Dermis microvascular lymphatic vessel endothelial cell (primary cell): ENCODE measurements around the gene NFASC. TPM values are rescaled to one million over a fixed set of nuclear protein-coding genes. Genes with fewer than 3 reads are reported as not detected.

Experiments used
- DNase-seq, 2 donors: peaks; one replicate each; pipeline versions ENCODE4 v3.0.0 to v3.0.0-alpha.2; 2010; ENCODE audit warnings: low read depth in 2 of 2
- total RNA-seq: library from RNA; depleted of rRNA; stranded (reverse); fragments of >200 nt; gene quantifications from 2 replicates; pipeline ENCODE4 v1.2.1, GENCODE V29; 2014

NFASC gene
- total RNA-seq, 1 donor from 2014 or later = under 0.01 TPM

- DNase-seq = no peak
These were observed 108.6 kb downstream of the NFASC start for GRCh38 chr1:204979306-204979705.

DNA sequence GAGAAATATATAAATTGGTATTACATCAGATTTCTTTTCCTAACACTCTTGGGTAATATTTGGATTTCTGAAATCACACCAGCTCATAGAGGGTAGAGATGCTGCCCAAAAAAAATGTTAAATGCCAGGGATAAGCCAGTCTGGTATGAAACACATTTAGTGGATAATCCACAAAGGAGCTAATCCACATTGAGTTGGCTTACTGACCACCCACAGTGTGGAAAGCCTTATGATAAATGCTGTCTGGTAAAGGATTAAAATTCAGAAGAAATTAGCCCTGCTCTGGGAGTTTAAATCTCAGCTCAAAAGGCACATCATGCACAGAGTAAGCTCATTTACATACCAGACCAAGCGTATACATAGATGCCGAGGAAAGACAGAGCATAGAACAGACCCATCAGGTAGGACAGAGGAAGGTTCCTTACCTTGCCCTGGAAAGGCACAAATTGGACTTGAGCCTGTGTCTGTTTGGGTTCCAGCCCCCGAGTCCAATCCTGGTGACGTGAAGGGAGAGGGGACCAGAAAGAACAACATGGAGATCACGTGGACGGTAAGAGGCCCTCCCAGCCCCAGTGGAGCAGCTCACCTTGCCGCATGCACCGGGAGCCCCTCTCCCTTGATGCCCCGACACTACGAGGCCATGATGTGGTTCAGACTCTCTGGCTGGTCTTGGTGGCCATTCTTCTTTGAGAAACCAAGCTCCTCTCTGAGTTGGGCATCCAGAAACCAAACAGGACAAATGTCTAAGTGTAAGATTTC lies 109.4 kb downstream of the NFASC start:
- DNase-seq = no peak

DNA sequence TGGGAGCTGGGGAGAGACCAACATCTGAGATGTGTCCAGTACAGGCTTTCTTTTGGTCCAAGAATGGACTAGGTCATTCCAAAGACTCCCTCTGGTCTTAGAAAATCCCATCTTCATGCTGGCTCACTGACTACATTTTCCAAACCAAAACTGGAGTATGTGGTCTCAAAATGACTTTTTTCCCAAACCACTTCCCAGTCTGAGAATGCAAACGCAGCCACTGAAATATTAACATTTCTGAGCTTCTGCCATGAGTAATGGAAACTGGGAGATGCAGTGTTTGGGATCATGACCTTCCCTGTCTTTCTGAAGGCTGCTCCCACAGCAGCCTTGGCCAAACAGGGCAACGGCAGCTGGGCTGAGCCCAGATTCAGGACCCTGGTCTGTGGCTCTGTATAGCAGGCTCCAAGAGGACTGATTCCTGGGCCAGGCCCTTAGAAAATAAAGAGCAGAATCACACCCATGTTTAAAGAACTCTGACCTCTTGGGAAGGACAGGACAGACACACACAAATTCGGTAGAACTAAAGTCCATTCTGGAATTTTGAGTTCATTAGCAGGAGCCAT lies 110.3 kb downstream of the NFASC start:
- no peak for DNase-seq

DNA sequence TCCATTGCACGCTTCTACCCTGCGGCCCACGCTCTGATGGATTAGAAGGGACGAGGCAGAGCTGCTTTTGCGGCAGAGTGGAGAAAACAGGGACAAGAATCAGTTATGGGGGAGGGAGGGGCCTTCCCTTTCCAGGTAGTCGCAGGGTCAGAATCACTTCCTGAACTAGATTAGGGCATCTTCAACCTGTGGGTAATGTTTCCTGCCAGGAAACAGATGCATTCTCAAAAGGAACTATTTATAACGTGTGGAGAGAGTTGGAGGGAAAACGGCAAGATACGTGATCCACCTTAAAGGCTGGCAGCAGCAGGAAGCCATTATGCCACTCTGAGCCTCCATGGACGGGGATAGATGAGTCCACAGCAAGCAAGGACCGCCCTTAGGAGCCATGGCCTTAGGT lies 112.5 kb downstream of the NFASC start:
- DNase-seq = peak in 1 of 2 donors; percentile 24

GRCh38 chr1:204983881-204984280 lies 113.2 kb downstream of the NFASC start:
- no peak for DNase-seq

DNA sequence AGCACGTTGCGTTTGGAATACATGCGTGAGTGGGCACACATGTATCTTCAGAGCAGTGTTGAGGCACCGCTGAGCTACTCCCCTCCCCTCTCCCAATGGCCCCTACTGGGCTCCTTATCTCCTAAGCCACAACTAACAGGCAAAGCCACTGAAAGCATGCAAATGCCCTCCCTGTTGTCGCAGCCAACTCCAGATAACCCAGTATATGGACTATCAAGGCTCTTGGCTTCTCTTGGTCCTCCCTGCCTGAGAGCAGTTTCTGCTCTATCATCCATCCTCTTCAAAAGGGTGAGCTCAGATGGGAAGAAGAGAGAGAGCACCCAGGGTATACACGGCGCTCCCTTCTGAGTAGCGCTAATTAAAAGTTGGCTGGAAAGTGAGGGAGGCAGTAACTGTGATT lies 113.8 kb downstream of the NFASC start:
- DNase-seq = no peak

DNA sequence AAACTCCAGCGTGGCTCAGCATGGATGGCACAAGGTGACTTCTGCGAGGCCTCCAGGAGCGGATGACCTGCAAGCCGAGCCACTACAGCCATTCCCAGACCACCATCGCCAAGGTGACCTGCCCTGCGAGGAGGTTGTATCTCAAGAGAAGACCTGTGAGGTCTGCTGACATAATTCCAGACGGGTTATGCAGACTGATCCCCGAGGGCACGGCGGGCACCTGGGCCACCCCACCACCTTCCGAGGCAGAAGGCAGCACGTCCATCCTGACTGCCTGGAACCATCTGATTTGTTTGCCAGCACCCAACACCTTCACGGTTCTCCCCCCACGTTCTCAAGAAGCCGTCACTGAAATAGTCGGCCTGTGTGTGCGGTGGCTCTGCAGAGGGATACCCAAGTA lies 115.5 kb downstream of the NFASC start:
- no peak for DNase-seq

GRCh38 chr1:204987689-204988088 lies 117.0 kb downstream of the NFASC start:
- no peak for DNase-seq

DNA sequence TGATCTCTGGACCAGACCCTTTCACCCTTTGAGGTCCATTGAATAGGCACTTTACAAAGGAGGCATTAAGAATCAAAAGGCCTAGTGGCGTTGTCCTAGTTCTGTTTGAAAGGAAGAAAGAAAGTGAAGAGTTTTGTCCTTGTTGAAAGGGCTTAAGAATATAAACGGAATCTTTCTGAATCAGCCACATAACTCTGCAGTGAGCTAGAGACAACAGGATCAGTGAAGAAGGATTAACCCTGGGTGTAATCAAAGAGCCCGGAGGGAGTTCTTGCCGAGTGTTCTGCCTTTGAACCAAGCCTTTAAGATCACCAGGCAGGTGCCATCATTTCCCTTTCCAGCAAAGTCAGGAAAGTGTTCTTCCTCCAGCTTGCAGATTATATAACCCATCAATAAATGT lies 117.5 kb downstream of the NFASC start:
- DNase-seq = no peak

DNA sequence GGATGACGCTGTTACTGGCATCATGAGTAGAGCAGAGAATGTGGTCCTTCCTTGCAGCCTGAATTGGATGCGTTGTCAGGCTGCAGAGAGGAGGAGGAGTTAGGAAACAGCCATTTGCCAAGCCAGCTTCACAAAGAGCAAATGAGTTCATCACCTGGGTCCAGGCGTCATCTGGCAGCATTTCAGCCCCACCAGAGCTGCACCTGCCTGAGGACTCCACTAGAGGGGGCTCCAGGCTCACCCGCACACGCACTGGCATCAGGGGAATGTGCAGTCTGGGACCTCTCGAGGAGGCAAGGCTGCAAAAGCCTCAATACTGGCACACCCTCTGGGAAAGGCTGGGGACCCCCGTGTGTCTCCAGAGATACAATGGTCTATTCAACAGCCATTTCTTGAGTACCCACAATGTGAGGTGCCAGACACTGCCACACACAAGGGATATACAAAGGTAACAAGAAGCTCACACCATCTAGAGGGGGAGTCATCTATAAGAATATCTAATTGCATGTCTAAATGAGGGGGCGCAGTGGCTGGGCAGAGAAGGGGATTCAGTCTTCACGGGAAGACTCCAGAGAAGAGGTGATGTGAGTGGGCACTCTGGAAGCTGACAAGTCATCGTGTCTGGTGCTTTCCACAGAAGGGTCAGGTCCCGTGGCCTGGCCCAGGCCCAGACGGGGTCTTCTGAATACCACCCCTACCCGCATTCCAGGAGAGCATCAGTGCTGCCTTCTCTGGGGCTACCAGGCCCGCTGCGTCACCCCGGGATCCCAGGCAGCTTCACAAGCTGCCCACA lies 118.8 kb downstream of the NFASC start:
- peak; percentile 50 to 70 for DNase-seq

DNA sequence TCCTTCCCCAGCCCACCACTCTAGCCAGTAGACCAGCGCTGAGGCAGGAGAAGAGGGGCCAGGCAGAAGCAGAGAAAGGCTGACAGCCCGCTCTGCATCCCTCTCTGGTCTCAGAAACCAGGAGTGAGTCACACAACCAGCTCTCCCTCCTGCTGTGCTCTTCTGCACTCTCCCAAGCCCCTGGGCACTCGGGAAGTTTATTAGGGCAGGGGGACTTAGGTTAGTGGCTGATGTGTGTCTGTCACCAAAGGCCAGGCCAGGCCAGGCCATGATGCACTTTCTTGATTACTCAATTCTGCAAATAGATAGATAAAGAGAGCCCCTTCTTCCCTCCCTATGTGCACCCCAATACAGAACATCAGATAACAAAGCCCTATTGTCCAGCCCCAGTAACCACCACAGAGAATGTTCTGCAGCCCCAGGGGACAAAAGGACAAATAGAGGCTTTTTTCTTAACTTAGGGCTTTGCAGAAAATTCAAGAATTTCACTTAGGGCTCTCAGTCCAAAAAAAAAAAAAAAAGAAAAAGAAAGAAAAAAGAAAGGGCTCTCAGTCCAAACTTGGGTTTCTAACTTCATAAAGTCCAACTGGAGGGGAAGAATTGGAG lies 119.5 kb downstream of the NFASC start:
- DNase-seq = no peak

- no peak for DNase-seq
These were observed 120.2 kb downstream of the NFASC start for GRCh38 chr1:204990721-204991341.

DNA sequence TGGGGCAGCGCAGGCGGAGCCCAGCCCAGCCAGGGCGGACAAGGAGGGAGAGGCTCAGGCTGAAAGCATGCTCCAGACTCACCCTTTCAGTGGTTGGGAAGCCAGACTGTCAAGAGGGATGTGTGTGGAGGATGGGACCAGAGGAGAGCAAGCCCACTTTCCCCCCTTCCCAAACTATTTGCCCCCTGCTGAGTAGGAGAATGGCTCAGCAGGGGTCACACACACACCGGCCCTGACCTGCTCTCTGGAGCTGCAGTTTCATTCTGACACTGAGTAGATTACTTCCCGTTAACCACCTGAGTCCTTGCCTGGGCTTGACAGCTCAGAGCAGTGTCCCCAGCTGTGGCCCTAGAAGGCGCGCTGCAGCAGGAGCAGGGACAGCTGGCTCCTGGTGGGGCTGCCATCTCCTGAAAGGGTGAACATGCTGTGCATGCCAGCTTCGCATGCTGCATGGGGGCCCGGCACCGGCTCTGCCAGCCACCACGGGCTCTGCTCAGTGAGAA lies 120.7 kb downstream of the NFASC start:
- no peak for DNase-seq

DNA sequence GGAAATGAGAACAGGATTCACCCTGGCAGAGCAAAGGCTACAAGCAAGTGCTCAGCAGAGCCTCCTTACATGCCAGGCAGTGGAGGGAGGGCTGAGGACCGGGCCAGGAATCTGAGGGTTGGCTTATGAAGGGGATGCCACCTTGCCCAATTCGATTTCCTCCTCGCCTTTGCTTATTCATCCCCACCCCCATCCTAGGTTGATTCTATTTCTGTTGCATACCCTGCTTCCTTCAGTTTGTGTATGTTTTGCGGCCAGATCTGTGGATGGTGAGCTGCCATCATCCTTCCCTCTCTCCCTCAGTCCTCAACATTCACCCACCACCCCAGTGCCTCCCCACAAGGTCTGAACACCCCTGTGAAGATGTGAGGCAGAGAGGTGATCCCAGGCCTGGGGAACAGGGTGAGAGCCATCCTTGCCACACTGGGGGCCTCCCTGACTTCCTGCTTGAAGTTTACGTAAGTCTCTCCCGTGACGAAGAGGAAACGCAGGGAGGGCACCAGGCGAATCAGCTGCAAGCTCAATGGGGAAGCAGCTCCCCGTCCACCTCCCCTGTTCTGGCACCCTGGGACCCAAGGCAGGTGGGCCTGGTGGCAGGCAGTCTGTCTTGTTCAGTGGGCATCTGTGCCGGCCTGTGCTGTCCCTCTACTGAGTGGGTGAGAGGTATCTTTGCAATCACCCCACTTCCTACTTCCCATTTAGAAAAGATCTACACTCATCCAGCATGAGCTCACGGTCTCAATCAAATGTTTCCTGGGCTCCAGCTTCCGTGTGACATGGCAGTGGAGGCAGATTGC lies 121.7 kb downstream of the NFASC start:
- no peak for DNase-seq

GRCh38 chr1:204992998-204993314 lies 122.3 kb downstream of the NFASC start:
- DNase-seq = no peak

DNA sequence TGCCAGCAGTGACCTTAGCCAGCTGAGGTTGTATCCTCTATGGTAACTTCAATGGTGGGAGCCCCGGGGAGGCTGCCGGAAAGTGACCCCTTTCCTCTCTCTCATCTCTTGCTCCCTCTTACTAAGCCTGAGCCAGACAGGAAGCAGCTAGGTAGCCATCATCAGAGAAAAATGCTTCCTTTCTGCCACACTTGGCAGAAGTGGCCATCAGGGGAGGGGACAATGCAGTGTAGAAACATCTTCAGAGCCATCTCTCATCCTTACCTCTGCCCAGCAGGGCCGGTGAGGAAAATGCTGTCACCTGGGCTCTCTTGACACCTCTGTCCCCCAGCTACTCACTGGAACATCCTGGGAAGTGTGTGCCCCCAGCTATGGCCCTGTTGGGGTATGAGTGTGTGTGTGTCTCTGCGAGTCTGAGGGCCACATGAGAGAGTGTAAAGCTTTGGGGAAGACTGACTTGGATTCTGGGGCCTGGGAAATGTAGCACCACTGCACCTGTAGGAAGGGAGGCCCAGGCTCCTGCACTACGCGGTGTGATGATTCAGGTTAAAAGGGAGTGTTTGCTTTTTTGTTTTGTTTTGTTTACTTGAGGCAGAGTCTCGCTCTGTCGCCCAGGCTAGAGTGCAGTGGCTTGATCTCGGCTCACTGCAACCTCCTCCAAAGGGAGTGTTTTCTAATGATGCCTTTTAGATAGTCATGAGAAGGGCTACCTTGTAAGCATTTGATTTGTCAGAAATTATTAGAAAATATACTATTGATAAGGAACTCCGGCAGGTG lies 123.6 kb downstream of the NFASC start:
- no peak for DNase-seq

- DNase-seq = no peak
These were observed 126.3 kb downstream of the NFASC start for GRCh38 chr1:204996981-204997380.

- no peak for DNase-seq
These were observed 127.1 kb downstream of the NFASC start for GRCh38 chr1:204997591-204998355.

DNA sequence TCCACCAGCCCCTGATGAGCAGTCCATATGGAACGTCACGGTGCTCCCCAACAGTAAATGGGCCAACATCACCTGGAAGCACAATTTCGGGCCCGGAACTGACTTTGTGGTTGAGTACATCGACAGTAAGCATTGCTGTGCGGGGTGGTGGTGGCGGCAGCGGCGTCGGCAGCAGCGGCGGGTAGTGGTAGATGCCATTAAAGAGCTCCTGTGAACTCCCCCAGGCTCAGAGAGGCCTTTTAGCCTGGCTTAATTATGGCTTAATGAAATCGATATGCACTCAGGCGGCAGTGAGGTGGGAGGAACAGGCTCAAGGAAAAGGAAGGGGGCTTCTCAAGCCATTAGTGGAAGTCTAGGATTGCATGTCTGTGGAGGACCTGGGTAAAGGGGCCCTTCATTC lies 130.5 kb downstream of the NFASC start:
- no peak for DNase-seq
